Stimulated activated CD4-positive, alpha-beta T cell treated with anti-CD3 and anti-CD28 coated beads, Interleukin-1b, Interleukin-23, amount 100 ng/mL, for 24 hours (primary cell): Measurements from ENCODE around the gene AJUBA.
"Not testable (repeated sequence)": the region's sequence is repeated elsewhere in the genome, so short reads cannot be mapped to it uniquely, and the experiment has no call there.

ENCODE experiments used
- DNase-seq, 4 experiments: peaks; one replicate each; pipeline ENCODE4 v3.0.0-alpha.2; 2020; ENCODE audit warnings: low read depth in 4 of 4, low spot score in 1 of 4

The AJUBA gene

DNA sequence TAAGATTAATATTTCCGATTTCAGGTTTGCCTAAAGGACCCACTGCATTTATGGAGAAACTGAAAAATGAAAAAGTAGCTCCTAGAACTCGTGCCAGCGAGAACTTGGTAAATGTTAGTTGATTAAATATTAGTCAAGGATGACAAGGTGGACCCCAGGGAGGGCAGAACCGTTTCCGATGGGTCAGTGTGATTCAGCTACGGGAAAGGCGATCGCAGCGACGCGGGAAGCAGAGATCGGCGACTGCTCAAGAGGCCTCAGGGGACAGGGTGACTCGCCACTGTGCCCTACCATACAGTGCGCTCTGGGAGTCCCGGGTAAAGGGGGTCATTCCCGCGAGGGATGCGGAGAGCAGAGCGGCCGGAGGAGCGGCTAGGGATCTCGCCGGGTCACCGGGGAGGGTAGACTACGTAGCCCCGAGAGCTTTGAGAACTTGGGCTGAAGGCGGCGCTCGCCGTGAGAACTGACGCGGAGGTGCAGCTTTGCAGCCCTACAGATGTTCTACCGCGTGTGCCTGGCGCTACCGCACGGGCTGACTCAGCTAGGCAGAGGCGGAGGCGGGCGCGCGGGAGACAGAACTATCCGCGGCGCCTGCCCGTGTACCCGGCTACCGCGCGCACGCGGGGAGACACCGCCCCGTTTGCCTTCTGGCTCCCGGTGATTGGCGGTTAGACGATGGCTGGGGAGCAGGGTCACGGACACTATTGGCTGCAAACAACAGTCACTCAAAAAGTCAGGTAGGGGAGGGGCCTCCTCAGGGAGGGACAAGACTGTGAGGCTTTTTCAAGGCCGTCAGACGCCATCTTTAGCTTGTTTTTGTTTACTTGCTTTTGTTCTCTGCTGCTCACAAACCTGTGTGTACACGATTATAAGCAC lies 24.4 kb upstream of the AJUBA start:
- peak; percentile 80 to 97 (median 89) for DNase-seq

DNA sequence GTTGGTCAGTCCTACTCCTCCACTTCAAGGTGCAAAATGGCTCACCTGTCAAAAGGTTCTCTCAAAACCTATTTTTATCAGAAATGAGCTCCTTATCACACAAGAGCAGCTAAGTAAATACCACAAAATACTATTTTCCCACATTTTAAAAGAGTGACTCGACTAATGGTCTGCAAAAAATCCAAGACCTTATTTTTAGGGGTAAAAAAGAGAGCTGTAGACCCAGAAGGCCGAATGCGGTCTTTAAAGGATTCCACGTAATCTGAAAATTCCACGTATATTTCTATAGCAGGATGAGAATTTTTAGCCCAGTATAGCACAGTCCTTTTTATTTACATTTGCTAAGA lies 23.8 kb upstream of the AJUBA start:
- no peak for DNase-seq

- no peak for DNase-seq
Observed at GRCh38 chr14:23005451-23006187, 23.3 kb upstream of the AJUBA start.

DNA sequence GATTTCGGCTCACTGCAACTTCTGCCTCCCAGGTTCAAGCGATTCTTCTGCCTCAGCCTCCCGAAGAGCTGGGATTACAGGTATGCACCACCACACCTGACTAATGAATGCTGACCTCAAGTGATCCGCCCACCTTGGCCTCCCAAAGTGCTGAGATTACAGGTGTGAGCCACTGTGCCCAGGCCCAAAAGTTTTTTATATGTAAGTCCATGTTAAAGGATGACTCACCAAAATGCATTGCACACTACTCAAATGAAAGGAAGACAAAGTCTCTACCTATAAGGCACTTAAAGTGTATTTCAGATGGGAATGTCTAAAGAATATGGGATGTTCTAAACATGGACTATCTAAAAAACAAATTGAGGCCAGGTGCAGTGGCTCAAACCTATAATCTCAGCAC lies 21.9 kb upstream of the AJUBA start:
- DNase-seq, result not testable (repeated sequence)

DNA sequence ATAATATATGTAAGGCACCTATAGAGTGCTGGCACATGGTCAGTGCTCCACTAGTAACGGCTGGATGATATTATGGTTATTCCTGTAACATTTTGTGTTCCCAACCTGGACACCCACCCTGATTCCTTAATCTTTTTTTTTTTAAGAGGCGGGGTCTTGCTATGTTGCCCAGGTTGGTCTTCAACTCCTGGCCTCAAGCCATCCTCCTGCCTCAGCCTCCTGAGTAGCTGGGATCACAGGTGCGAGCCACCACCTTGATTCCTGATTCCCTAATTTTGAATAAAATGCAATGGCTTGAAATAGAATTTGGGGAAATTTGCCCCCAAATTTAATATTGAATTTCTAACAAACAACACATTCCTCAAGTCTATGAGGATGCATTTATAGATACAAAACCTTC lies 20.2 kb upstream of the AJUBA start:
- DNase-seq, result no peak

- no peak for DNase-seq
Observed at GRCh38 chr14:23000860-23001259, 18.5 kb upstream of the AJUBA start.

GRCh38 chr14:22998329-22999012 lies 16.1 kb upstream of the AJUBA start:
- no peak for DNase-seq

DNA sequence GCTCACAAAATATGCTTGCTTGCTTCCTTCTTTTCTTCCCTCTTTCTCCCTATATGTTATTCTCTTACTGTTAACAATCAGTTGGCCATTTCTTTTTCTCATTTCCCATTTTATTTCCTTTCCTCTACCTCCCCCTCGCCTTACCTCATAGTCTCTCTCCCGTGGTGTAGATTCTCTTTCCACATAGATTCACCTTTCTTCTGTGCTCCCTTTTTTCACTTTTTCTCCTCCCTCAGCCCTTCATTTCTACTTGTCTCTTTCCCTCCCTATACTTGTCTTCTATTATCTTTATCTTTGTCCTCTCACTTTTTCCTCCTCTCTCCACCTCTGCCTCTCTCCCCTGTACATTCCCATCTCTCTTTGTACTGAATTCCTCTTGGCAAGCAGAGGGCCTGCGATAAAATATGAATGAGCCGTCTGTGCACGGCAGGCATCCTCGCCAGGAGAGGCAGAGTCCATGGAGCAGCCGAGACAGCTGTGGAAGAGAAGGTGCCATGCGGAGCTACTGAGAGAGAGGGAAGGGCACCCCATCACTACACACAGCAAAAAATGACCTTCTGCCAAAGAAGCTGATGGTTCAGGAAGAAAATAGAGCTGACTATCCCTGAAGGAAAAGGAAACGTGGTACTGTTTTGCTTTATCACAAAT lies 15.4 kb upstream of the AJUBA start:
- DNase-seq, result no peak

DNA sequence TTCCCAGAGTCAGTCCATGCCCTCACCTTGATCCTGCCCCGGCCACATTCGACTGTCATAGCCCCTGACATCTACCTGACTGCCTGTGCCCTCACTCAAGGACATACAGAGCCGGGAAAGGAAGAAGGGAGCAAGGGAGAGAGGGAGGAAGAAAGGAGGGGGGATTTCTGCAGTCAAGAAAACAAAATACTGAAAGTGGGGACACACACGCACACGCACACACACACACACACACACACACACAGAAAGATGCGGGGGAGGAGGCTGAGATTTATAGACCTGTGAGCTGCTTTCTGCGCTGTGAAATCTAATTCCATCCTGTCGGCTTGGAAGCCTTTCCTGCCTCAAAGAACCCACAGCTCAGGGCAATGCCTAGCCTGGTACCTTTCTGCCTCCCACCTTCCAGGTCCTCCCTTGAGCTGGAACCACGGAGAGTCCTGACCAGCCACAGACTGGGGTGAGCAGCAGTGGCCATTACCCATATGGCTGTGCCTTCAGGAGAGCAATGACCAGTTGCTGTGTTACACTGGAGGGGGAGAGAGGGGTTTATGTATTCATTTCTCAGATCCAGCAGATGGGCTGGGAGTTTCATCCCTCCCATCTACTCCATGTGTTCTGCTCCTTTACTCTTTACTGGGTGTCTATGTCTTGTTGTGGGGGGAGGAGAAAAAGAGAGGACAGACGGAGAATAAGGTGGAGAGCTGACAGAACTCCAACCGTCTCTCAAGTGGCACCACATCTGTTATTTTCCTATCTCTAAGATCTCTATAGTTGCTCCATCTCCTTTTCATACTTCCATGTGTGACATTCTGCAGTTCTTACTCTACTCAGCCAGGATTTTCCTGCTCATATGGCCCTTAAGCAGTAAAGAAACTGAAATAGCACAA lies 14.7 kb upstream of the AJUBA start:
- DNase-seq, result no peak

- DNase-seq, result no peak
Observed at GRCh38 chr14:22995889-22996625, 13.7 kb upstream of the AJUBA start.

DNA sequence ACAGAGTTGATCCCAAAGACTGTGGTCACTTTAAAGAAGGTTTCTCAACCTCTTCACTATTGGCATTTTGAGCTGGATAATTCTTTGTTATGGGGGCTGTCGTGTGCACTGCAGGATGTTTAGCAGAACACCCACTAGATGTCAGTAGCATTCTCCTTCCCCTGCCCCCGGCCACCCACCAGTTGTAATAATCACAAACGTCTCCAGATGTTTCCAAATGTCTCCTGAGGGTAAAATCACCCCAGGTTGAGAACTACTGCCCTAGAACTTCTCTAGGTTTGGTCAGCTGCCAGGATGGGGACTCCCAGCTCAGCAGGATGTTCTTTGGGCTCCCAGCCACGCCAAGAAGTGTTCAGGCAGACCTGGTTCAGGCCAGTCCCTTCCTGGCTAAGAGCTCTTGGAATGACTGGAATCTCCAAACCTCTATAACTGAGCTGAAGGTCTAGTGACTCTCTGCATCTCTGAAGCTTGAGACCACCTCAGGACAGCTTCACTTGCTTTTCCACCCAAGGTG lies 12.5 kb upstream of the AJUBA start:
- DNase-seq, result no peak

DNA sequence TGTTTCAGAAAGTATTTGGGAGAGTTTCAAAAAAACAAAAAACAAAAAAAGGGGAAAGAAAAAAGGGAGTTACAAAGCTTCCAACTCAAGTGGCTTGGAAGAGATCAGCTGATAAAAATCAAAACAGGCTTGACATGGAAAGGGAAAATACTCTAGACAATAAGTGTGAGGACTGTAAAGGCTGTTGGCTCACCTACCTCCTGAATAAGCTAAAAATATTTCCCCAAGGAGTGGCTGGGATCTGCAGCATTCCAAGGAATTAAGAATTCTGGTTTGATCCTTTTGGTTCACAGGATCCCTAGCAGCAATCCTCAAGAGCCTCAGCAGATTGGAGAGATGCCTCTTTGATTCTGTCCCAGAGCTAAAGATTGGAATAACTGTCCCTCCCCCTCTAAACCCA lies 11.2 kb upstream of the AJUBA start:
- DNase-seq, result no peak

DNA sequence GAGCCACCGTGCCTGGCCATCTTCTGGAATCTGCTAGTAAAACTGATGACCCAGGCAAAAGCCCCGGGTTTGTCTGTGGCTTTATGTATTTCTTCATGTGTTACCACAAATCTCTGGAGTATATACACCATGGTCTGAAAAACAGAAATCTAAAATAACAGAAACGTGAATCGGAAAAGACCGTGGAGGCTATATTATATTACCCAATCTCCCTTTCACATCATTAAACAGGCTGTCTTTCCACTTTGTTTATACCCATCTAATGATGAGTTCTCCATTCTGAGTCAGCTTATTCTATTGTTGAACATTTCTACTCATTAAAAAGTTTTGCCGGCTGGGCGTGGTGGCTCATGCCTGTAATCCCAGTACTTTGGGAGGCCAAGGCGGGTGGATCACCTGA lies 9.5 kb upstream of the AJUBA start:
- DNase-seq, result no peak

DNA sequence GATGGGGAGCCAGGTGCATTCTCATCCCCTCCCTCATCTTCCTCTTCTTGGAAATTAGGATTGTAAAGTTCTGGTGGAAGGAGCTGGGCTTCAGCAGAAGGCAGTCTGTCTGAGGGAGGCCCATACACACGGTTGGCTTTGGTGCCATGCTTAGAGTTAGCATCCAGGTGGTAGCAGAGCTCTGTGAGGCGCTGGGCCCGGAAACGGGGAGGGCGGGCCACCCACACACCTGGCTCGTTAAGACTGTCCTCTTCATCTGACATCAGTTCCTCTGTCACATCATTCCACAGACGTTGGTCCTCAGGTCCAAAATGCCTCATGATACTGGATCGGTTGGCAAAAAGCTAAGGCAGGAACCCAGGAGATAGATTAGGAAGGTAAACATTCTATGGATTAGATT lies 4.9 kb upstream of the AJUBA start:
- no peak for DNase-seq

- peak; percentile 83 to 86 (median 84) for DNase-seq
Observed at GRCh38 chr14:22986508-22987054, 4.2 kb upstream of the AJUBA start.

- DNase-seq, result no peak
Observed at GRCh38 chr14:22985894-22986507, 3.6 kb upstream of the AJUBA start.

- no peak for DNase-seq
Observed at GRCh38 chr14:22984959-22985658, 2.8 kb upstream of the AJUBA start.

DNA sequence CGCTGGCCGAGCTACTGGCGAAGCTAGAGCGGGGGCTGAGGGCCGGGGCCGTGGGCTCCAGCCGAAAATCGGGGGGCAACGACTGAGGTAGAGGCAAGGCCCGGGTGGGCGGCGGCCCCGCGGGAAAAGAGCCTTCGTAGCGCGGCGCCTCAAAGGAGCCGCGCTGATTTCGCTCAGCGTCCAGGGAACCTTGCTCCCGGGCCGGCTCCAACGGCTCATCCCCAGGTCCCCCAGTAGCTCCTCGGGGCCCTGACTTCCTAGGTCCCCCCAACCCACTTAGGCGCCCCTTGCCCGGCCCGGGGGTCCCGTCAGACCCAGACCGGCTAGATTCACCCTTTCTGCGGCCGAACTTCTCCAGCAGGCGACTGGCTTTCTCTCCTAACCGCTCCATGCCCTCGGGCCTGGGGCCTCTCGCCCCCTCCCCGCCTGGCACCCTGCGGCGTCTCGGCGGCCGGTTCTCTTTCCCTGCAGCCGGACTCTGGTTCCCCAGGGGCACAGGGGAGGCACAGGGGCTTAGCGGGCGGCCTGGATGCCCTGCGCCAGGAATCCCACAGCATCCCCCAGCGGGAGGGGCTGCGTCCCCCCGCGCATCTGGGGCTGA lies 375 bp downstream of the AJUBA start:
- DNase-seq, result no peak
